ENCODE measurements around the gene EMX2.
"Not testable (repeated sequence)": the region's sequence is repeated elsewhere in the genome, so short reads cannot be mapped to it uniquely, and the experiment has no call there.

The EMX2 gene

DNA sequence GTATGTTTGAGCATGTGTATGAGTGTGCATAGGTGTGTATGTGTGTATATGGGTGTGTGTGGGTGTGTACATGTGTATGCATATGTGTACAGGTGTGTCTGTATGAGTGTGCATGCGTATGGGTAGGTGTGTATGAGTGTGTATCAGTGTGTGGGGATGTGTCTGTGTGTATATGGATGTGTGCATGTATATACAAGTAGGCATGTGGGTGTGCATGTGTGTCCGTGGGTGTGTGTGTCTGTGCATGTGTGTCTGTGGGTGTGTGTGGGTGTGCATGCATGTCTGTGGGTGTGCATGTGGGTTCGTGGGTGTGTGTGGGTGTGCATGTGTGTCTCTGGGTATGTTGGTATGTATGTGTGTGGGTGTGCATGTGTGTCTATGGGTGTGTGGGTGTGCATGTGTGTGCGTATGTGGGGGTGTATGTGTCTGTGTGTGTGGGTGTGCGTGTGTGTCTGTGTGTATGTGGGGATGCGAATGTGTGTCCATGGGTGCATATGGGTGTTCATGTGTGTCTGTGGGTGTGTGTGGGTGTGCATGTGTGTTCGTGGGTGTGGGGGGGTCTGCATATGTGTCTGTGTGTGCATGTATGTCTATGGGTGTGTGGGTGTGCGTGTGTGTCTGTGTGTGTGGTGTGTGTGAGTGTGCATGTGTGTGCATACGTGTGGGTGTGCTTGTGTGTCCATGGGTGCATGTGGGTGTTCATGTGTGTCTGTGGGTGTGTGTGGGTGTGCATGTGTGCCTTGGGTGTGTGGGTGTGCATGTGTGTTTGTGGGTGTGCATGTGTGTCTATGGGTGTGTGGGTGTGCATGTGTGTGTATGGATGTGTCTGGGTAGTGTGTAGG lies 20.6 kb downstream of the EMX2 start:
- no peak for FAIRE-seq

DNA sequence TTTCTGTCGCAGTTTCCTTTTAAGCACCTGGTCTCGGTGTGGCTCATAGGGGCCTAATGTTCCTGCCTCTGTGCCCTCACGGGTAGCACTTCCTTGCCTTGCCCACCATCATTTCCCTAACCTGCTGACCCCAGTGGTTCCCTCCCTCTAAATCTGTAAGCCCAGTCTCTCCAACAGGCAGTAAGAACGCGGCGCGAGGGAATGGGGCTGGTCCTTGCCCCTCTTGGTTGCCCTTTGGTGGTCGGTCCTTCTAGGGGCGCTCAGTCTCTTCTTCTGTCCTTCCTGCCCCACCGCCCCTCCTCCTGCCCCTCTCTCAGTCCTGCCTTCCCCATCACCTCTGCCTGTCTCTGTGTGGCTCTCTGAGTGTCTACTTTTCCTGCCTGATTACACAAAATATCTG lies 21.2 kb downstream of the EMX2 start:
- FAIRE-seq, result no peak

DNA sequence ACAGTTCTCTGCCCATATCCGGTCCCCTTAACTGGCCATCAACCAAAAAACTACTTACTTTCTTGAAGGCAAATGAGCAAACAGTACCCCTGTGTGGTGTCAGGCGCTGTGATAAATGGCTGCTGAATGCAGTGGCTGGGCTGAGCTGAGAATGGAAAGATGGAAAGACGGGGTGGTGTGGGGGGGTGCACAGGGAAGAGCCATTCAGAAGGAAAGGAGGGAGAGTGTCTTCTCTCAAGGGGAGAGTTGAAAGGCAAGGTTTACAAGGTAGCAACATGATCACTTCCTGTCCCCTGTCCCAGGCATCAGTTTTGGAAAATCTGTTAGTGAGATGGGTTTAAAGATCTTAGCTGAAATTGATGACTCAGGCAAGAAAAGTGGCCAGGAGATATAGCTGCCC lies 22.5 kb downstream of the EMX2 start:
- FAIRE-seq, result no peak

DNA sequence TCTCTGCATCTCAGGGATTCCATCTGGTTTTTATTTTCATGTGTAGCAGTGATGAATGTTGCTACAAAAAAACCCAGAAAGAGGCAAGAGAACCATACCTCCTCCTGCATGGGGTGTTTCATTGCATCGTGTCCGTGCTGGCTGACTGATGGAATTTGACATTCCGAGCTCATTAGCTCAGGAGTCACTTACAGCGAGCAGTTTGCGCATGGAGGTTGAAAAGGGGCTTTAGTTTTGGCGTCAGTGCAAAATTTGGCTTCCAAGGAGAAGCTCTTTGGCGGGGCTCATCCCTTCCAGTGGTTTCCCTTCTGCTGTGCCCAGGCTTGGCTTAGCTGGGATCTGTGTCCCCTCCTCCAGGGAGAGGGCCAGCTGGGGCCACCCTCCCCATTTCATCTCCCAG lies 25.8 kb downstream of the EMX2 start:
- no peak for FAIRE-seq

DNA sequence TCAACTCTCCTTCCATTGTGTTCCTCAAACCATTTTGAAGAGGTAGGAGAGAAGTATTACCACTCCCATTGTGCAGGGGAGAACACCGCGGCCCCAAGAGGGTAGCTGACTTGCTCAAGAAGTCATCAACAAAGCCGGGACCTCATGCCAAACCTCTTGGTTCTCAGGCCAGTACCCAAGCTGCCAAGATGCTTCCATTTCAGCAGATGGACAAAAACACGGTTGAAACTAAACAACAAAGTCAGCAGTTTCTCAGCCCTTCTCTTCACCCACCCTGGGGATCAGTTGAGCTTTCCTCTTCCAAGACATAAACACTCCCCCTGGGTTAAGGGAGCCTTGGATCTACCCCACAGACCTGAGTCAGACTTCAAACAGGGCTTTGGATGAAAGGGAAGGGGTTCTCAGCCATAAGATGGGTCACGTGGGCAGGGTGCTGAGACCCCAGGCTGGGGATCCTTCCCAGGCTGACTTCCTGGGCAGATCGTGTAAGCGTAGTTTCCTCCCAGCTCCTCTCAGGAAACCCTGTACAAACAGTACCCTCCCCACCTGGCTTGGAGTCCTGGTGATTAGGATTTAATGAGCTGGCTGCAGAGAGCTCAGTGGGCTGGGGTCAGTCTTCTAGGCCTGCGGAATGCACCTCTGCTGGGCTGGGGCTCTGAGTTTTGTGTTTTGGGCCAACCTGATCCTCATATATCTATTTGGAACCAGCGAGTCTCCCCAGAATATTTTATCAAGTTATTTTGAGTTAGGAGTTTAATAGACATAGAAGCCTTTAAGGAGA lies 27.3 kb downstream of the EMX2 start:
- no peak for FAIRE-seq

DNA sequence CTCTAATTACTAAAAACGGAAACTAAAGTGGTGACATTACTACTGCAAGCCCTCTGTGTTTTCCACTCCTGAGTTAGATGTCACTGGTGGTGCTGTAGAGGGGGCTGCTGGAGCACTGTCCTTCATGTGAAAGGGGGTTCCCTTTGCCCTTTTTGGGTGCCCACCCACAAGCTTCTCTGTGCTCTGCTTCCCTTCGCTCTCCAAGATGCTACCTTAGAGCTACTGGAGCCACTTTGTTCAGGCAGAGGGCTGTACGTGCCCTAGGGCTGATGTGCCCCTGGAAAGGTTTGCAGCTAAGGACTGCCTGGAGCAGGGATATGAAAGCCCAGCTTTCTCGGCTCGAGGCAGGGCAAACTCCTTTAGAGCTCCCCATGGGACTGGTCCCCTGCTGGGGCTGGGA lies 28.3 kb downstream of the EMX2 start:
- no peak for FAIRE-seq

DNA sequence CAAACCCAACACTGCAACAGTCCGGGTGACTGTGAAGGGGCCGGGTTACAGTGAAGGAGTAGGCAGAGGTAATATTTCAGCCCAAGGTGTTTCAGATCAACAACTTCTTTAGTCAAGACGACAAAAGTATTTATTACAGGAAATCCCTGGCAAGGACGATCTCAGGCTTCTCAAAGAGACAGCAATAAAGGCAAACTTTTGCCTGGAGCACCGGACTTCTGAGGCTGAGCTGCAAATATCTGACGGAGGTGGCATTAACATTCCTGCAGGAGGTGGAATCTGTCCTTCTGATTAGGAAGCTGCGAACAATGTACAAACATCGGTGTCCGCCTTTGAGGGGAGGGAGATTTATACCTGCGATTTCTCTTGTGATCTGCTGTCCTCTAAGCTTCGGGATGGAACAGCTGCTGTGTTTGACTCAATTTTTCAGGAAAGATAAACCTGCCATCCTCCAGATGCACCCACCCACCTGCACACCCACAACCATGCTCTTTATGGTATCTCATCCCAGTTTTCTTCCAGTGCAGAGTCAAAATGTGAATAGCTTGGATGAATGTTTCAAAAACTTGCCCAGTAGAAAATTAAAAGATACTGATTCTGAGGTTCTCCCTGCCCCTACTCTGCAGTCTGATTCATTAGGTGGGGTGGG lies 32.1 kb downstream of the EMX2 start:
- FAIRE-seq, result no peak

DNA sequence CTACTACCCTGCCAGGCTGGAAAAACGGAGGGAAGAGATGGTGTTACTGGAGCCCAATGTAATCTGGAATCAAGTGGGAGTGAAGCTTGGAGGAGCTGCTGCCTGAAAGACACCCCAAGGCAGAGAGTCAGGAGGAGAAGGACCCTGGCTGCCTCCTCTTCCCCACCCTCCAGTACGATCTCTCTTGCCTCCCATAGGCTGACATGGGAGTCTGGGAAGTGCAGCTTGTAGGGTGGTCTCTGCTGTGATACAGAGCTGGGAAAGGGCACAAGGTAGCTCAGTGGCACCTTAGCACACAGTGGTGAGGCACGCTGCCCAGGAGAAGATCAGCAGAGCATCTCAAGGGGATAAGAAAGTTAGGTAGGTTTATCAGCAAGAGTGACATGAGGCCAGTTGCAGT lies 35.9 kb downstream of the EMX2 start:
- no peak for FAIRE-seq

DNA sequence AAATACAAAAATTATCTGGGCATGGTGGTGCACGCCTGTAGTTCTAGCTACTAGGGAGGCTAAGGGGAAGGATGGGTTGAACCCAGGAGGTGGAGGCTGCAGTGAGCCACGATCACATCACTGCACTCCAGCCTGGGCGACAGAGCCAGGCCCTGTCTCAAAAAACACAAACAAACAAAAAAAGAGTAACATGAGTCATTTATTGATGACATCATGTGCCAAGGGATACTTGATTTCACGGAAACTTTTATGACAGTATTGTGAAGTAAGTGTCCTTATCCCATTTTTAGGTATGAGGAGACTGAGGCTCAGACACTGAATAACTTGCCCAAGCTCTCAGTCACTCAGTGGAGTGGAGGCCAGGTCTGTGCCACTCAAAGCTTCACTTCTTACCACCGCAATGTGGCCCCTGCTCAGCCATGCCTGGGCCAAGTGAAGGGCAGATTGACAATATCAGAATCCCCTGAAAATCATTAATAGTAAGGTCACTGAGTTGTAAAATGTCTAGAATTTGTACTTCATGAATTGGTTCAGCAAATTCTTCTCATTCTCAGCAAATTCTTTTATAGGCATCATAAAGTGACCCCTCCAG lies 36.5 kb downstream of the EMX2 start:
- no peak for FAIRE-seq

DNA sequence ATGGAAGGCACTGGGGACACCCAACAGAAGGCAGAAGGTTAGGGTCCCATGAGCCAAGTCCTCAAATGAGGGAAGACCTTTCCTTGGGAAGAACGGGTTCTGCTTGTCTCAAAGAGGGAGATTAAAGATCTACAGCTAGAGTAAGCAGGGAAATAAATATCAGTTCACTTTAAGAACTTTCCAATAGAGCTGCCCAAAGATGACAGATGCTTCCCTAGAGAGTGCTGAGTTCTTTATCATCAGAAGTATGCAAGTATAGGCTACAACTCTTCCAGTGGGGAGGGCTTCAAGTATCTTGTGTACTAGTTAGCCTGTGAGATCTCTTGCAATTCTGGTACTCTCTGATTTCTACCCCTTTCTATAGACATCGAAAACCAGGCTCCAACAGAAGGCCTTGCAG lies 39.4 kb downstream of the EMX2 start:
- no peak for FAIRE-seq

DNA sequence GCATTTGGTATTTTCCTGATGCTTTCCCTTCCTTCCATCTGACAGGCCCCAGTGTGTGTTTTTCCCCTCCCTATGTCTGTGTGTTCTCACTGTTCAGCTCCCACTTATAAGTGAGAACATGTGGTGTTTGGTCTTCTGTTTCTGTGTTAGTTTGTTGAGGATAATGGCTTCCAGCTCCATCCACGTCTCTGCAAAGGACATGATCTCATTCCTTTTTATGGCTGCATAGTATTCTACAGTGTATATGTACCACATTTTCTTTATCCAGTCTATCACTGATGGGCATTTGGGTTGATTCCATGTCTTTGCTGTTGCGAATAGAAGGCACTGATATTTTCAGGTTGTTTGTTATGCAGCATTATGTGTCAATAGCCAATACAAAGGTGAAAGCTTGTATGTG lies 42.3 kb downstream of the EMX2 start:
- not testable (repeated sequence) for FAIRE-seq

DNA sequence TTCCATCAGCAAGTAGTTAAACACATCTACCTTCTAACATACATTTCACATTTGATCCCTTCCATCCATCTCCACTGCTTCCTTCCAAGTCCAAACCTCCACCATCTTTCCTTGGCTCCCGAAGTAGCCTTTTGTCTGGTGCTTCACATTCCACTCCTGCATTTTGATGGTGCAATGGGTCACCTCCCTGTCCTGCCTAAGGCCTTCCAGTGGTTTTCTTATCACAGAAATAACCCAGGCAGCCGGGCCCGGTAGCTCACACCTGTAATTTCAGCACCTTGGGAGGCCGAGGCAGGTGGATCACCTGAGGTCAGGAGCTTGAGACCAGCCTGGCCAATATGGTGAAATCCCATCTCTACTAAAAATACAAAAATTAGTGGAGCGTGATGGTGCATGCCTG lies 44.5 kb downstream of the EMX2 start:
- FAIRE-seq, result no peak

DNA sequence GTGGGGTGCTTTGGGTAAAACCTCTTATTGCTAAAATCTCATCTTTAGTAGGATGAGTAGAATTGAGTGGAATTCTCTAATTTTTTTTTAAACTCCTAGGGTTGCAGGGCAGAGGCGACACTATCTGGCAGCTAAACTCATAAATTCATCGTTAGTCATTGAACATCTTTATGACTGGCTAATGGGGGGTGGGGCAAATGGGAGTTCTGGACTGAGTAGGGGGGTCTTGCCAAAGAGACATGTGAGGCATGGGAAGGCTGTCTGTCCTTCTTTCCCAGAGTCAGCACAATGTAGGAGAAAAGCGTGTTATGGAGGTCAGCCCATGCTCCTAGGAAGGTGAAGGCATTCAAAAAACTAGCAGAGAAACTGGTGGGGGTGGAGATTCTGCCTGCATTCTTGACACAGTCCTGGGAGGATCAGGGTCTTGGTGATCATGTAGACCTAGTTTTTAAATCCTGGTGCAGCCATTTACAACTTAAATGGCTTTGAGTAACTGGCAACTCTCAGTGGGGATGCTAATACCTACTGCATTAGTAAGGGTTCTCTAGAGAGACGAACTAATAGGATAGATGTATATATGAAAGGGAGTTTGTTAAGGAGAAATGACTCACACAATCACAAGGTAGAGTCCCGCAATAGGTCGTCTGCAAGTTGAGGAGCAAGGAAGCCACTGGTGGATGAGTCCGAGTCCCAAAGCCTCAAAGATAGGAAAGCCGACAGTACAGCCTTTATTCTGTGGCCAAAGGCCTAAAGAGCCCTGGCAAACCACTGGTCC lies 47.7 kb downstream of the EMX2 start:
- FAIRE-seq, result no peak

DNA sequence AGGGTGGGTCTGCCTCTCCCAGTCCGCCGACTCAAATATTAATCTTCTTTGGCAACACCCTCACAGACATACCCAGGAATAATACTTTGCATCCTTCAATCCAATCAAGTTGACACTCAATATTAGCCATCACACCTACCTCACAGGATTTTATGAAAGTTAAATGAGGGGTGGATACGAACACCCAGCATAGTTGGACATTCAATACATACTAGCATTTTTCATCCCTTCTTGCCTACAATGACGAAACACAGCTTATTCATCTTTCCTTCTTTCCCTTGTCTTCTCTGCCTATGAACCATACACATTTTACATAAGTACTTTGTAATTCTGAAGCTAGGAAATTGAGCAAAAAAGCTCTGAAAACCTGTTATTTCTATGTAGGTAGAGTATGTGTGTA lies 48.5 kb downstream of the EMX2 start:
- FAIRE-seq, result no peak

DNA sequence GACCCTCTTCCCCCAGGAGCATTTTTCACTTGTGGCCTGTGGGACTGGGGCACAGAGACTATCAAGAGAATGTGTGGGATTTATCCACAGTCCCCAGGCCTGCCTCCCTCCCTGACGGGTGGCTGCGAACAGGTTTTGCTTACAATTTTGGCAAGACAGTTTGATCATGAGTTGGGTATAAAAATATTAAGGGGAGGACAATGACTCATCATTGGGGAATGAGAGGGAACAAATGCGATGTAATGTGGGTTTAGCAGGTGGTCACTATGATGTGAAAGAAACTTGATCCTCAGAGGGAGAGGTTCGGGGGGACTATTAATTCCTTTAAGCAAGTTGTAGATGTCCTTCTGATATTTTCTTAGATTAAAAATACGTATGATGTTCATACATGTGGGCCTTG lies 52.2 kb downstream of the EMX2 start:
- FAIRE-seq, result no peak

DNA sequence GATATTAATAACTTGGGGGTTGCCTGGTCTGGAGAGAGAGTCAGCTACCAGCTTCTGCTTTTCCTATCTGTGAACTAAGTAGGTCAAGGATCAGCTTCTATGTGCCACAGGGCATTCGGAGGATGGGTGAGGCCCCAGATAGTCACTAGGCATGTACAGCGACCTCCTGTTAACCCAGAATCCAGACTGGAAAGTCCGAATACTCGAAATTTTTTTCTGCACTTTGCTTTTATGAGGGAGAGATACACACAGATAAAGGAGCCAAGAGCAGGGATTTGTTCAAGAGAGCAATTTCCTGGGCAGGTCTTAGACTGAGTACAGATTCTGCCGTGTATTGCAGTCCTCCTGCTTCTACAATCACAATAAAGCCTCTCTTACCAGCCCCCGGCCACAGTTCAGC lies 54.2 kb downstream of the EMX2 start:
- FAIRE-seq, result no peak

DNA sequence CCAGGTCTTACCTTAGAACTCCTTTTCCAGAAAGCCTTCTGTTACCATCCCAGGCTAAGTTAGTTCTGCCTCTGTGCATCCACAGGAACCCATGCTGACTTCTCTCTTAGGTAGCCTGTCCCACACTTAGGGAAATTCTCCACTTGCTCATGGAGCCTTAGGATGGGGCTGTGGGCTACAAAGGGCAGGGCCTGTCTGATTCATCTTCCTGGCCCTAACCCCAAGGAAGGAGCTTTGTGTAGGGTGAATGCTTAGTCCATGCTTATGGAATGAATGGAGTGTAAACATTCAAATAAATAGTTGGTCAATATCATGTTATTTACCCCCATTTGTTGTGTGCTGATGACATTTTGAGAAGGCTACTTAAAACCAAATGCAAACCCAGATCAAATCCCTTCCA lies 54.7 kb downstream of the EMX2 start:
- no peak for FAIRE-seq
